Activated T-helper 9 cell treated with anti-CD3 and anti-CD28 coated beads, Interleukin-2, amount 50 U/mL, for 16 hours (primary cell): ENCODE measurements around the gene PEX5.

ENCODE experiments used
- DNase-seq: peaks from one replicate; pipeline ENCODE4 v3.0.0-alpha.2; 2020; ENCODE audit warnings: low read depth

The PEX5 gene

GRCh38 chr12:7189398-7190267 is at the start of gene PEX5:
Gene PEX5, plus strand, starts transcription at chr12:7189686. Its CDS starts 692 bp downstream, at chr12:7190378.
- DNase-seq: peak; percentile 76

- DNase-seq: no peak
These were observed 48.0 kb upstream of the PEX5 start for GRCh38 chr12:7141351-7142005.

GRCh38 chr12:7142056-7142644 is 47.3 kb upstream of the PEX5 start:
- peak; percentile 32 for DNase-seq

GRCh38 chr12:7142809-7143465 is 46.5 kb upstream of the PEX5 start:
- DNase-seq: no peak

GRCh38 chr12:7143564-7143963 is 45.9 kb upstream of the PEX5 start:
- DNase-seq: no peak

- no peak for DNase-seq
These were observed 44.9 kb upstream of the PEX5 start for GRCh38 chr12:7144414-7145120.

- no peak for DNase-seq
These were observed 43.8 kb upstream of the PEX5 start for GRCh38 chr12:7145671-7146070.

GRCh38 chr12:7146228-7146627 is 43.3 kb upstream of the PEX5 start:
- no peak for DNase-seq

GRCh38 chr12:7146906-7147305 is 42.6 kb upstream of the PEX5 start:
- DNase-seq: no peak

GRCh38 chr12:7150356-7150755 is 39.1 kb upstream of the PEX5 start:
- no peak for DNase-seq

- DNase-seq: no peak
These were observed 38.6 kb upstream of the PEX5 start for GRCh38 chr12:7150841-7151240.

- DNase-seq: no peak
These were observed 38.0 kb upstream of the PEX5 start for GRCh38 chr12:7151532-7151931.

- no peak for DNase-seq
These were observed 36.7 kb upstream of the PEX5 start for GRCh38 chr12:7152818-7153217.

GRCh38 chr12:7154042-7154441 is 35.4 kb upstream of the PEX5 start:
- DNase-seq: no peak

- no peak for DNase-seq
These were observed 34.5 kb upstream of the PEX5 start for GRCh38 chr12:7154901-7155470.

GRCh38 chr12:7155471-7156034 is 33.9 kb upstream of the PEX5 start:
- no peak for DNase-seq

GRCh38 chr12:7156259-7157197 is 33.0 kb upstream of the PEX5 start:
- no peak for DNase-seq

- no peak for DNase-seq
These were observed 32.1 kb upstream of the PEX5 start for GRCh38 chr12:7157391-7157790.

GRCh38 chr12:7158781-7159609 is 30.5 kb upstream of the PEX5 start:
- no peak for DNase-seq
